OCI-LY3 (cell line): ENCODE results near the gene IGFL4.

Experiments used
- H2AFZ ChIP-seq: fragments of 200-600, 300-600 bp; shearing (Covaris generic); 2 replicates; pipeline ENCODE4 v1.6.0; 2014; ENCODE audit warnings: antibody characterized with exemption, low read depth, low read length
- H3K27ac ChIP-seq: fragments of 200-600, 300-600 bp; sonication (generic); 2 replicates; pipeline ENCODE4 v1.5.1; 2014; ENCODE audit warnings: mild to moderate bottlenecking, low read length, moderate library complexity, mixed read lengths
- H3K27me3 ChIP-seq: fragments of 200-600, 300-600 bp; sonication (generic); 2 replicates; pipeline ENCODE4 v1.6.1; 2014; ENCODE audit warnings: low read depth, low read length, mixed read lengths
- H3K36me3 ChIP-seq: fragments of 200-600, 300-600 bp; sonication (generic); replicated peaks from 2 replicates; pipeline ENCODE3; 2014; ENCODE audit warnings: low read depth, low read length, mixed read lengths
- H3K4me1 ChIP-seq: fragments of 300-600, 200-600 bp; sonication (generic); 2 replicates; pipeline ENCODE4 v1.6.1; 2014; ENCODE audit warnings: low read length, mixed read lengths
- H3K4me2 ChIP-seq: fragments of 200-600, 300-600 bp; sonication (generic); 2 replicates; pipeline ENCODE4 v1.6.1; 2014; ENCODE audit warnings: low read length, mixed read lengths
- H3K4me3 ChIP-seq: fragments of 300-600, 200-600 bp; sonication (generic); 2 replicates; pipeline ENCODE4 v1.5.1; 2014; ENCODE audit warnings: antibody characterized with exemption, mild to moderate bottlenecking, low read length, moderate library complexity
- H3K79me2 ChIP-seq: fragments of 300-600, 200-600 bp; shearing (Covaris generic); 2 replicates; pipeline ENCODE4 v1.6.1; 2014; ENCODE audit warnings: mild to moderate bottlenecking, low read length, mixed read lengths
- H3K9ac ChIP-seq: fragments of 300-600, 200-600 bp; shearing (Covaris generic); 2 replicates; pipeline ENCODE4 v1.6.0; 2014; ENCODE audit warnings: mild to moderate bottlenecking, low read length, moderate library complexity
- H3K9me3 ChIP-seq: fragments of 200-600, 300-600 bp; shearing (Covaris generic); 2 replicates; pipeline ENCODE4 v1.6.1; 2014; ENCODE audit warnings: low read length, mixed read lengths; ENCODE audit not compliant: insufficient read depth
- H4K20me1 ChIP-seq: fragments of 200-600, 300-600 bp; sonication (generic); 2 replicates; pipeline ENCODE4 v1.6.1; 2016; ENCODE audit warnings: low read length, mixed read lengths; ENCODE audit not compliant: insufficient read depth
- CTCF ChIP-seq: fragments of 200-600, 300-600 bp; sonication (generic); IDR thresholded peaks from 2 replicates; pipeline ENCODE4 v1.5.1; 2014; ENCODE audit warnings: antibody characterized with exemption, low read length, low read depth
- EZH2phosphoT487 ChIP-seq: fragments of 200-600 bp; shearing (Covaris generic); IDR thresholded peaks from 2 replicates; pipeline ENCODE4 v1.6.1; 2018; ENCODE audit warnings: antibody characterized with exemption, mixed run types, low read depth

IGFL4 gene

DNA sequence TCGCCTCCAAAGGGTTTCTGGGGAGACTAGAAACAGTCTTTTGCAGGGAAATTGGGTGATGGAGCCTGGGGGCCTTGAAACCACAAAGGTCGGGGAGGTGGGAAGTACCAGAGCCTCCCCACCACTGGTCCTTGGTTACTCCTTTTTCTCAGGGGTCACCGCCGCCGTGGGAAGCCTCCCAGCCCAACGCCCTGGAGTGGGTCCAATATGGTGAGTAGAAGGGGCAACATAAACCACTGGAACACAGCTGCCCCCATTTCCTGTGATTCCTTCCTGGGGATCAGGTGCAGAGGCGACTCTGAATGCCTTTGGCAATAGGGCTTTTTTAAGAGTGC is 23.7 kb downstream of the IGFL4 start:
- H3K4me2 ChIP-seq, result no peak overlapping the region
- no peak overlapping the region for H2AFZ ChIP-seq
- TF ChIP-seq CTCF (no peak; the same call in 1 of the 2 replicates), EZH2phosphoT487 (no peak)

GRCh38 chr19:46016426-46017094 is 24.2 kb downstream of the IGFL4 start:
- Histone ChIP-seq H4K20me1 (no peaks in the 10 kb centered on the region), H3K4me1 (peaks cover 4% of the 10 kb centered on the region), H3K79me2 (no peaks in the 10 kb centered on the region), H3K4me3 (peak overlapping the region; percentile 71), H3K4me2 (peak overlapping the region; percentile 60), H3K27me3 (no peaks in the 10 kb centered on the region), H2AFZ (no peak overlapping the region), H3K9ac (no peak overlapping the region), H3K27ac (no peak overlapping the region), H3K36me3 (peaks cover 4% of the 10 kb centered on the region), H3K9me3 (no peaks in the 10 kb centered on the region)
- TF ChIP-seq EZH2phosphoT487 (no peak), CTCF (peak; percentile 58)

More for the DNA sequence above, 23.7 kb downstream of the IGFL4 start:
- Histone ChIP-seq H3K4me1 (peaks cover 4% of the 10 kb centered on the region), H3K9me3 (no peaks in the 10 kb centered on the region), H3K79me2 (no peaks in the 10 kb centered on the region), H3K27me3 (no peaks in the 10 kb centered on the region), H3K27ac (no peak overlapping the region), H3K36me3 (peaks cover 4% of the 10 kb centered on the region), H3K9ac (no peak overlapping the region), H4K20me1 (no peaks in the 10 kb centered on the region), H3K4me3 (0 out of 2 replicates have a peak overlapping the region, but pooled peaks have one; percentile 27)

GRCh38 chr19:46015687-46016425 is 24.9 kb downstream of the IGFL4 start:
- Histone ChIP-seq H4K20me1 (no peaks in the 10 kb centered on the region), H3K9ac (no peak overlapping the region), H3K9me3 (no peaks in the 10 kb centered on the region), H3K27me3 (no peaks in the 10 kb centered on the region), H3K36me3 (peaks cover 4% of the 10 kb centered on the region), H3K4me2 (peak overlapping the region; percentile 60), H3K4me3 (peak overlapping the region; percentile 71; the same call in 1 of the 2 replicates), H3K79me2 (no peaks in the 10 kb centered on the region), H3K27ac (no peak overlapping the region), H2AFZ (no peak overlapping the region), H3K4me1 (peaks cover 4% of the 10 kb centered on the region)
- TF ChIP-seq EZH2phosphoT487 (no peak), CTCF (no peak)

GRCh38 chr19:46014941-46015686 is 25.7 kb downstream of the IGFL4 start:
- Histone ChIP-seq H3K4me2 (no peak overlapping the region), H3K27ac (no peak overlapping the region), H3K36me3 (peaks cover 4% of the 10 kb centered on the region), H3K27me3 (no peaks in the 10 kb centered on the region), H3K4me1 (peaks cover 4% of the 10 kb centered on the region), H3K79me2 (no peaks in the 10 kb centered on the region), H3K9me3 (no peaks in the 10 kb centered on the region), H2AFZ (no peak overlapping the region), H3K9ac (no peak overlapping the region), H3K4me3 (no peak overlapping the region), H4K20me1 (no peaks in the 10 kb centered on the region)
- TF ChIP-seq EZH2phosphoT487 (no peak), CTCF (no peak)
